Measurements from ENCODE around the gene CDH13. TPM values are rescaled to one million over a fixed set of nuclear protein-coding genes. Genes with fewer than 3 reads are reported as not detected.

Gene CDH13
- total and polyA plus RNA-seq, 12 donors = 0.86 to 30.6 (median 2.4) TPM

DNA sequence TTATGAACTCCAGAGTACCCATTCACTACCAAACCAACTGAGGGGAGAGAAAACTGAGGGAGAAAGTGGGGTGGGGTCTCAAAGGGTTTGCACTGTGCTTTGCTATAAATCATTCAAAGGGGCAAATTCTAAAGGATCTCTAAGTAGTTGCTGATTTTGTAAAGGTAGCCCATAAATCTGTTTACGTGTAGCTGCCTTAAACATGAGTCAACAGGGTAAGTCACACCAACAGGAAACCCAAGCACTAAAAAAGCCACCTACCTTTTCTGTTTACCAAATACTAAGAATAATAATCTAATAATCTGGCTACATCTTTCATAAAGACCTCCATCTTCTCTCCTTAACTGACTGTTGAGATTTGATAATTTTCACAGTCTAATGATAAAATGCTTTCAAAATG, 1172.6 kb downstream of the CDH13 start:
- Histone ChIP-seq H3K36me3 (replicated peaks in 1 of 2) (no peaks in the 10 kb centered on the region), H3K4me1 (replicated peaks in 1 of 2) (peaks cover 0 to 6% of the 10 kb centered on the region in 2 donors), H3K27ac (no peak overlapping the region), H3K4me3 (no peak overlapping the region), H3K27me3 (no peaks in the 10 kb centered on the region), H3K9me3 (replicated peaks in 1 of 3) (no peaks in the 10 kb centered on the region)
- TF ChIP-seq, protein P1, sequence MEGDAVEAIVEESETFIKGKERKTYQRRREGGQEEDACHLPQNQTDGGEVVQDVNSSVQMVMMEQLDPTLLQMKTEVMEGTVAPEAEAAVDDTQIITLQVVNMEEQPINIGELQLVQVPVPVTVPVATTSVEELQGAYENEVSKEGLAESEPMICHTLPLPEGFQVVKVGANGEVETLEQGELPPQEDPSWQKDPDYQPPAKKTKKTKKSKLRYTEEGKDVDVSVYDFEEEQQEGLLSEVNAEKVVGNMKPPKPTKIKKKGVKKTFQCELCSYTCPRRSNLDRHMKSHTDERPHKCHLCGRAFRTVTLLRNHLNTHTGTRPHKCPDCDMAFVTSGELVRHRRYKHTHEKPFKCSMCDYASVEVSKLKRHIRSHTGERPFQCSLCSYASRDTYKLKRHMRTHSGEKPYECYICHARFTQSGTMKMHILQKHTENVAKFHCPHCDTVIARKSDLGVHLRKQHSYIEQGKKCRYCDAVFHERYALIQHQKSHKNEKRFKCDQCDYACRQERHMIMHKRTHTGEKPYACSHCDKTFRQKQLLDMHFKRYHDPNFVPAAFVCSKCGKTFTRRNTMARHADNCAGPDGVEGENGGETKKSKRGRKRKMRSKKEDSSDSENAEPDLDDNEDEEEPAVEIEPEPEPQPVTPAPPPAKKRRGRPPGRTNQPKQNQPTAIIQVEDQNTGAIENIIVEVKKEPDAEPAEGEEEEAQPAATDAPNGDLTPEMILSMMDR (IDR thresholded peaks at IDR 0.05) = no peak
- TF ChIP-seq POLR2A (IDR thresholded peaks at IDR 0.05) = no peak
- no peak for DNase-seq
- 40 to 83% (median 64%) methylated on average over 1 of the region's 1 CpG for WGBS, 4 donors
- intact Hi-C loops (cut with DNase I) = no loop called here

DNA sequence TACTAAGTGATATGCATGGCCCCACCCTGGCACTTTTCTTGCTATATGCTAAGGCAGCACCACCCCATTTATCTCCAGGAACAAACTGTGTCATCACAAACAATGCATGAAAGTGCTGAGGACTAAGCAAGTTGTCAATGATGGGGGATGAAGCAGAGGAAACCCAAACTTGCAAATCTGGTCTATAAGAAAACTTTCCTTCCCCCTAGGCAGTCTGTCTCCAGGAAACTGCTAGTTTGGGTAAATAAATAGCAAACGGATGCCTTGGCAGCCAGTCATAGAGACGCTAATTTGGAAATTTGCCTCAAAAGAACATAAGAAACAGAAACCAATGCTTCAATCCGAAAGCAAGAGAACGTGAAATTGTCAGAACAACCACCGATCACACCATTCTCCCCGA, 1175.4 kb downstream of the CDH13 start:
- Histone ChIP-seq H3K36me3 (replicated peaks in 1 of 2) (no peaks in the 10 kb centered on the region), H3K9me3 (replicated peaks in 1 of 3) (no peaks in the 10 kb centered on the region), H3K4me3 (peak overlapping the region in 2 of 4 donors; percentile 3 to 48), H3K27ac (peak overlapping the region in 1 of 5 donors; percentile 34), H3K27me3 (no peaks in the 10 kb centered on the region), H3K4me1 (replicated peaks in 1 of 2) (peaks cover 3 to 8% of the 10 kb centered on the region in 2 donors)
- 17 to 26% (median 22%) methylated on average over 6 of the region's 6 CpGs for WGBS, 4 donors
- intact Hi-C loops (cut with DNase I) = no loop called here
- no peak for TF ChIP-seq POLR2A (IDR thresholded peaks at IDR 0.05)
- TF ChIP-seq, protein P1 (IDR thresholded peaks at IDR 0.05) = no peak
- DNase-seq = no peak

DNA sequence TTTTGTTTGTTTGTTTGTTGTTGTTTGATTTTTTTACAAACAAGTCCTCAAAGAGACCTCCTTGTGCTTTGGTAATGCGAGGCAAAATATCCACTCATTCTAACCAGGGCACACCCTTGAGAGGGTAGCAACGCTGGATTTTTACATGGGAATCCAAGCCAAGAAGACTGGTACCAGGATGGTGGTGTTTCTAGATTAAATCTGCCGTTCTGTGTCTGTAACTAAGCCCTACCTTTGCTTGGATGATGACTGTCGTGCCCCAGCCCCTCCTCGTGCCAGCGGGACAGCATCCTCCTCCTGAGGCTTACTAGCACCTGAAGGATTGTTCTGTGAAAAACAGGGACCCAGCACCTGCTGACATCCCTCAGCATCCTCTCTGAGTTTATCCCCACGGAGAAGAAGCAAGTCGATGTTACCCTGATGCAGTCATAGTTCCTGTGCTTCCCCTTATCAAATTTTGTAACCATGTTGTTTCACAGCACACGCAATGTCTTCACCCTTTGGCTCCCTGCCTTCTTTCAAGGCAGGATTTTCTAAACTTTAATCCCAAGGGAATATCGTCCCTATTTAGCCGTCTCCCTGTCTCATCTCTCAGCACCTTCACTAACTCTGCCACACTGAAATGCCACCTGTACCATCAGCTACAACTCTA, 1175.9 kb downstream of the CDH13 start:
- TF ChIP-seq, protein P1 (IDR thresholded peaks at IDR 0.05) = no peak
- no peak for TF ChIP-seq POLR2A (IDR thresholded peaks at IDR 0.05)
- no peak for DNase-seq
- 36 to 46% (median 38%) methylated on average over 10 to 11 of the region's 11 CpGs for WGBS, 4 donors
- peak overlapping the region in 1 of 5 donors; percentile 34 for H3K27ac ChIP-seq
- no peaks in the 10 kb centered on the region for H3K9me3 ChIP-seq (replicated peaks in 1 of 3)
- no peaks in the 10 kb centered on the region for H3K27me3 ChIP-seq
- intact Hi-C loops (cut with DNase I) = no loop called here
- no peaks in the 10 kb centered on the region for H3K36me3 ChIP-seq (replicated peaks in 1 of 2)
- H3K4me1 ChIP-seq (replicated peaks in 1 of 2) = peaks cover 3 to 8% of the 10 kb centered on the region in 2 donors
- peak overlapping the region in 2 of 4 donors; percentile 3 to 48 for H3K4me3 ChIP-seq

DNA sequence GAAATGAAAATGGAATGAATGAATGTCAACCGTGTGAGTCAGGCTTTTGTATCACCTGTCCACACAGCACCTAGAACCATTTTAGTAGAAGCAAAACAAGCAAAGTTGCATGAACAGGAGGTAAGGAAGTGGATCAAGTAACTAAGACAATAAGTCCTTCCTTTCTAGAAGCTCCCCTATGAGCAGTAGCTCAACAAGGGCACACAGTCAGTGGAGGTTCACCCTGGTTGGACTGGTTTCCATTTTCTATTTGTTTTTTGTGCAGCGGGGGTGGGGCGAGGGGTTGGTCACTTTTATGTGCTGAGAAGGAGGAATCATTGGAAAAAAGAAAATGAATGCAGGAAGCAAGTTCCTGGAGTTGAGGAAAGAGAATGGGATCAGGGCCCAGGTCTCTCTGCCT, 1177.0 kb downstream of the CDH13 start:
- no peaks in the 10 kb centered on the region for H3K27me3 ChIP-seq
- H3K4me3 ChIP-seq = no peak overlapping the region
- H3K4me1 ChIP-seq (replicated peaks in 1 of 2) = peaks cover 6 to 12% of the 10 kb centered on the region in 2 donors
- DNase-seq = no peak
- no peak for TF ChIP-seq POLR2A (IDR thresholded peaks at IDR 0.05)
- TF ChIP-seq, protein P1 (IDR thresholded peaks at IDR 0.05) = no peak
- WGBS, 4 donors = 69 to 81% (median 77%) methylated on average over 3 of the region's 3 CpGs
- no peaks in the 10 kb centered on the region for H3K9me3 ChIP-seq (replicated peaks in 1 of 3)
- no peaks in the 10 kb centered on the region for H3K36me3 ChIP-seq (replicated peaks in 1 of 2)
- intact Hi-C loops (cut with DNase I) = no loop called here
- no peak overlapping the region for H3K27ac ChIP-seq

Data from adrenal gland (tissue), 12 donors.